CD4-positive, CD25-positive, alpha-beta regulatory T cell (primary cell): Measurements from ENCODE around the gene CES5A. TPM values are rescaled to one million over a fixed set of nuclear protein-coding genes. Genes with fewer than 3 reads are reported as not detected.
"Not testable (repeated sequence)": the region's sequence is repeated elsewhere in the genome, so short reads cannot be mapped to it uniquely, and the experiment has no call there.

Experiments used
- ATAC-seq, 2 donors: fragments of 150-1000 bp; cut with Tn5 transposase; one replicate each; pipeline ENCODE4 v1.10.0; 2021; ENCODE audit warnings: low read depth in 2 of 2, moderate number of reproducible peaks in 2 of 2, moderate library complexity in 1 of 2
- DNase-seq, 3 donors: peaks; one replicate each; pipeline versions ENCODE4 v3.0.0 to v3.0.0-alpha.2; 2012 to 2022; ENCODE audit warnings: mixed read lengths in 1 of 3
- H3K27ac ChIP-seq: one replicate; pipeline ENCODE4 v1.7.0; 2013; ENCODE audit warnings: mild to moderate bottlenecking, low read length; ENCODE audit not compliant: insufficient read depth, poor library complexity, severe bottlenecking
- H3K27me3 ChIP-seq: one replicate; pipeline ENCODE4 v1.7.0; 2013; ENCODE audit warnings: low read length; ENCODE audit not compliant: control insufficient read depth, insufficient read depth
- H3K36me3 ChIP-seq: one replicate; pipeline ENCODE4 v1.7.0; 2013; ENCODE audit warnings: mild to moderate bottlenecking, low read length, moderate library complexity; ENCODE audit not compliant: control insufficient read depth, insufficient read depth
- H3K4me1 ChIP-seq: 2 replicates; pipeline ENCODE4 v1.7.0; 2013; ENCODE audit warnings: mild to moderate bottlenecking, low read length; ENCODE audit not compliant: insufficient read depth, control insufficient read depth, poor library complexity, severe bottlenecking
- H3K4me3 ChIP-seq: one replicate; pipeline ENCODE4 v1.7.0; 2013; ENCODE audit warnings: low read depth, mild to moderate bottlenecking, low read length, moderate library complexity
- H3K9me3 ChIP-seq, 2 experiments: 1 replicate in 1 of 2; 2 replicates in 1 of 2; pipeline ENCODE4 v1.7.0; 2013; ENCODE audit warnings: low read length in 2 of 2, mild to moderate bottlenecking in 1 of 2, moderate library complexity in 1 of 2; ENCODE audit not compliant: control insufficient read depth in 2 of 2
- H3K27ac Mint-ChIP-seq, 3 donors: one replicate each; pipeline ENCODE4 v1.8.0; 2020 to 2022; ENCODE audit warnings: mild to moderate bottlenecking in 3 of 3, mixed read lengths in 3 of 3, moderate library complexity in 2 of 3
- H3K27me3 Mint-ChIP-seq: one replicate; pipeline ENCODE4 v1.8.0; 2022; ENCODE audit warnings: mild to moderate bottlenecking, mixed read lengths
- H3K36me3 Mint-ChIP-seq: one replicate; pipeline ENCODE4 v1.8.0; 2020; ENCODE audit warnings: mixed read lengths
- H3K4me1 Mint-ChIP-seq, 4 donors: one replicate each; pipeline ENCODE4 v1.8.0; 2020 to 2022; ENCODE audit warnings: mixed read lengths in 4 of 4, mild to moderate bottlenecking in 1 of 4
- H3K4me3 Mint-ChIP-seq, 4 donors: one replicate each; pipeline ENCODE4 v1.8.0; 2020 to 2022; ENCODE audit warnings: mild to moderate bottlenecking in 4 of 4, mixed read lengths in 4 of 4, moderate library complexity in 3 of 4
- H3K9me3 Mint-ChIP-seq, 7 donors: one replicate each; pipeline ENCODE4 v1.8.0; 2020 to 2022; ENCODE audit warnings: mixed read lengths in 7 of 7, mild to moderate bottlenecking in 3 of 7, moderate library complexity in 2 of 7
- polyA plus RNA-seq, 4 donors: library from polyadenylated mRNA; unstranded; fragments of 300-500 nt; fragmentation: Illumina TruSeq; gene quantifications; one replicate each; pipeline ENCODE4 v1.2.3, GENCODE V29; 2021
- total RNA-seq: library from RNA; stranded (reverse); gene quantifications from one replicate; pipeline ENCODE4 v1.2.3, GENCODE V29; 2022

CES5A gene, protein sequence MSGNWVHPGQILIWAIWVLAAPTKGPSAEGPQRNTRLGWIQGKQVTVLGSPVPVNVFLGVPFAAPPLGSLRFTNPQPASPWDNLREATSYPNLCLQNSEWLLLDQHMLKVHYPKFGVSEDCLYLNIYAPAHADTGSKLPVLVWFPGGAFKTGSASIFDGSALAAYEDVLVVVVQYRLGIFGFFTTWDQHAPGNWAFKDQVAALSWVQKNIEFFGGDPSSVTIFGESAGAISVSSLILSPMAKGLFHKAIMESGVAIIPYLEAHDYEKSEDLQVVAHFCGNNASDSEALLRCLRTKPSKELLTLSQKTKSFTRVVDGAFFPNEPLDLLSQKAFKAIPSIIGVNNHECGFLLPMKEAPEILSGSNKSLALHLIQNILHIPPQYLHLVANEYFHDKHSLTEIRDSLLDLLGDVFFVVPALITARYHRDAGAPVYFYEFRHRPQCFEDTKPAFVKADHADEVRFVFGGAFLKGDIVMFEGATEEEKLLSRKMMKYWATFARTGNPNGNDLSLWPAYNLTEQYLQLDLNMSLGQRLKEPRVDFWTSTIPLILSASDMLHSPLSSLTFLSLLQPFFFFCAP
- not detected for total RNA-seq
- not detected for polyA plus RNA-seq

GRCh38 chr16:55875273-55875672 lies at the start of gene CES5A:
CES5A (minus strand) TSS chr16:55875373; CDS start chr16:55875221, 152 bp downstream.
- H3K27me3 ChIP-seq: no peaks in the 10 kb centered on the region
- ATAC-seq (no peak), DNase-seq (no peak)
- no peaks in the 10 kb centered on the region for H3K36me3 ChIP-seq
- no peaks in the 10 kb centered on the region for H3K9me3 ChIP-seq
- Mint-ChIP-seq H3K36me3 (no peaks in the 10 kb centered on the region), H3K4me3 (no peak within 1 kb of the TSS), H3K27ac (no peak within 1 kb of the TSS), H3K9me3 (peaks cover 0 to 4% (median 0%) of the 10 kb centered on the region in 7 donors), H3K4me1 (no peaks in the 10 kb centered on the region), H3K27me3 (no peaks in the 10 kb centered on the region)
- H3K4me3 ChIP-seq: no peak within 1 kb of the TSS
- H3K27ac ChIP-seq: no peak within 1 kb of the TSS
- no peaks in the 10 kb centered on the region for H3K4me1 ChIP-seq

DNA sequence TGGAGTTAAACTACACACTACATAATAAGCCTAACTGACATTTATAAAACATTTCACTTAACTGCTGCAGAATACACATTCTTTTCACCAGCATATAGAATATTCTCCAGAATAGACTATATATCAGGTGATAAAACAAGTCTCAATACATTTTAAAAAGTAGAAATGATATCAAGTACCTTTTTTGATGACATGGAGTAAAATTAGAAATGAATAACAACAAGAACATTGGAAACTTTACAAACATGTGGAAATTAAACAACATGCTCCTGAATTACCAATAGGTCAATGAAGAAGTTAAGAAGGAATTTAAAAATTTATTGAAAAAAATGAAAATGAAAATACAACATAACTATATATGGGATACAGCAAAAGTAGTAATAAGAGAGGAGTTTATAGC lies 47.5 kb upstream of the CES5A start:
- DNase-seq (no peak), ATAC-seq (no peak)
- H3K36me3 Mint-ChIP-seq: no peaks in the 10 kb centered on the region
- H3K27ac Mint-ChIP-seq: no peak overlapping the region
- Histone ChIP-seq H3K4me3 (no peak overlapping the region), H3K27me3 (no peaks in the 10 kb centered on the region), H3K4me1 (no peaks in the 10 kb centered on the region), H3K27ac (no peak overlapping the region), H3K36me3 (no peaks in the 10 kb centered on the region), H3K9me3 (no peaks in the 10 kb centered on the region)
- peaks cover 0 to 9% (median 4%) of the 10 kb centered on the region in 7 donors for H3K9me3 Mint-ChIP-seq
- peaks cover 10% of the 10 kb centered on the region for H3K27me3 Mint-ChIP-seq
- no peak overlapping the region for H3K4me3 Mint-ChIP-seq
- no peaks in the 10 kb centered on the region for H3K4me1 Mint-ChIP-seq

GRCh38 chr16:55917373-55918160 lies 42.4 kb upstream of the CES5A start:
- Mint-ChIP-seq H3K4me1 (no peaks in the 10 kb centered on the region), H3K27me3 (peaks cover 10% of the 10 kb centered on the region), H3K36me3 (no peaks in the 10 kb centered on the region), H3K27ac (no peak overlapping the region), H3K4me3 (no peak overlapping the region), H3K9me3 (peaks cover 0 to 9% (median 4%) of the 10 kb centered on the region in 7 donors)
- H3K27me3 ChIP-seq: no peaks in the 10 kb centered on the region
- H3K4me1 ChIP-seq: no peaks in the 10 kb centered on the region
- no peak overlapping the region for H3K4me3 ChIP-seq
- H3K36me3 ChIP-seq: no peaks in the 10 kb centered on the region
- no peaks in the 10 kb centered on the region for H3K9me3 ChIP-seq
- ATAC-seq (no peak), DNase-seq (no peak)
- H3K27ac ChIP-seq: no peak overlapping the region

GRCh38 chr16:55915096-55915827 lies 40.1 kb upstream of the CES5A start:
- Mint-ChIP-seq H3K4me3 (no peak overlapping the region), H3K4me1 (no peaks in the 10 kb centered on the region), H3K27me3 (peaks cover 5% of the 10 kb centered on the region), H3K27ac (no peak overlapping the region), H3K36me3 (no peaks in the 10 kb centered on the region), H3K9me3 (peaks cover 0 to 4% (median 2%) of the 10 kb centered on the region in 7 donors)
- Histone ChIP-seq H3K4me3 (no peak overlapping the region), H3K9me3 (no peaks in the 10 kb centered on the region), H3K27ac (no peak overlapping the region), H3K36me3 (no peaks in the 10 kb centered on the region), H3K27me3 (no peaks in the 10 kb centered on the region), H3K4me1 (no peaks in the 10 kb centered on the region)
- ATAC-seq: no peak
- DNase-seq: no peak

GRCh38 chr16:55914383-55914782 lies 39.2 kb upstream of the CES5A start:
- Histone ChIP-seq H3K9me3 (no peaks in the 10 kb centered on the region), H3K36me3 (no peaks in the 10 kb centered on the region), H3K4me1 (no peaks in the 10 kb centered on the region), H3K4me3 (no peak overlapping the region), H3K27ac (no peak overlapping the region), H3K27me3 (no peaks in the 10 kb centered on the region)
- Mint-ChIP-seq H3K36me3 (no peaks in the 10 kb centered on the region), H3K27ac (no peak overlapping the region), H3K4me1 (no peaks in the 10 kb centered on the region), H3K4me3 (no peak overlapping the region), H3K27me3 (peaks cover 5% of the 10 kb centered on the region), H3K9me3 (peaks cover 0 to 4% (median 1%) of the 10 kb centered on the region in 7 donors)
- DNase-seq (no peak), ATAC-seq (no peak)

- H3K27ac Mint-ChIP-seq: no peak overlapping the region
- H3K36me3 Mint-ChIP-seq: no peaks in the 10 kb centered on the region
These were observed 38.5 kb upstream of the CES5A start for GRCh38 chr16:55913716-55914115.

GRCh38 chr16:55913121-55913520 lies 37.9 kb upstream of the CES5A start:
- not testable (repeated sequence) for H3K4me3 ChIP-seq, H3K4me1 ChIP-seq, H3K27me3 ChIP-seq, H3K36me3 Mint-ChIP-seq, H3K27ac ChIP-seq, H3K36me3 ChIP-seq, H3K4me1 Mint-ChIP-seq, H3K9me3 ChIP-seq, DNase-seq, H3K27me3 Mint-ChIP-seq, H3K27ac Mint-ChIP-seq, H3K4me3 Mint-ChIP-seq, H3K9me3 Mint-ChIP-seq, ATAC-seq

More at GRCh38 chr16:55913716-55914115, 38.5 kb upstream of the CES5A start:
- Mint-ChIP-seq H3K4me1 (no peaks in the 10 kb centered on the region), H3K9me3 (peaks cover 0 to 4% (median 1%) of the 10 kb centered on the region in 7 donors), H3K27me3 (peaks cover 3% of the 10 kb centered on the region), H3K4me3 (no peak overlapping the region)
- ATAC-seq: no peak
- Histone ChIP-seq H3K27ac (no peak overlapping the region), H3K4me1 (no peaks in the 10 kb centered on the region), H3K9me3 (no peaks in the 10 kb centered on the region), H3K36me3 (no peaks in the 10 kb centered on the region), H3K4me3 (no peak overlapping the region), H3K27me3 (no peaks in the 10 kb centered on the region)
- DNase-seq: no peak
